GM10248 (cell line): ENCODE results near the gene CRY2.
"Not testable (repeated sequence)": the region's sequence is repeated elsewhere in the genome, so short reads cannot be mapped to it uniquely, and the experiment has no call there.

Experiments
- CTCF ChIA-PET: fragments of 300-600 bp; sonication (Branson Sonifier 250); formaldehyde crosslinking; extraction: SDS; loops from one replicate; lab custom pipeline; 2021; ENCODE audit warnings: antibody characterized with exemption; lab: Yijun Ruan, JAX
- POLR2A ChIA-PET: fragments of 350-650 bp; sonication (Branson Sonifier 250); formaldehyde crosslinking; extraction: SDS; loops from one replicate; lab custom pipeline; 2020; ENCODE audit warnings: antibody characterized with exemption; lab: Yijun Ruan, JAX
- DNase-seq: peaks from one replicate; pipeline ENCODE4 v3.0.0; 2012; ENCODE audit errors: extremely low spot score
- TF ChIP-seq, protein P1 (sequence below): IDR thresholded peaks from 2 replicates; pipeline ENCODE4 v1.5.1; 2012; ENCODE audit warnings: mild to moderate bottlenecking, low read depth; ENCODE audit errors: extremely low read depth, missing control alignments, control extremely low read depth

CRY2 gene

DNA sequence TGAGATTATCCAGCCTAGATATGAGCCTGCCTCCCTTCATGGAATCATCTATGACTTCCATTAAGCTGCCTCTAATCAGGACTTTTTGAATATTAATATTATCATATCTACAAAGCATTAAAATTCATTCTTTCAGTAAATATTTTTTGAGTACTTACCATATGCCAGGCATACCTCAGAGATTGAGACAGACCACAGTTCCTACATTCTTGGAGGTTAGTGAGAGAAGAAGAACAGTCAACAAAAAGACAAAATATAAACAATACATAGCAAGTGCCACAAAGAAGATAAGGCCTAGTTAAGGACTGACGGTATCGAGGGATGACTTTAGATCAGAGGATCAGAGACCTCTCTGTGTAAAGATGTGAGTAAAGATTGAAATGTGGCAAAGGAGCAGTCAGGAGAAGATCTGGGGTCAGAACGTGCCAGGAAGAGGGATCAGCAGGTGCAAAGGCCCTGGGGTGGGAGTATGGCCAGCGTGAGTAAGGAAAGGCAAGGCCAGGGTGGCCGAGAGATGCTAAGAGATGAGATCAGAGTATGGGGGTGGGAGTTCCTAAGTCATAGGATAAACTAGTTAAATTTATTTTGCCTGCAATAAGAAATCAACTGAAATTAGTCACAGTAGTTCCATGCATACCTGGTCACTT is 26.9 kb upstream of the CRY2 start:
- TF ChIP-seq, protein P1, sequence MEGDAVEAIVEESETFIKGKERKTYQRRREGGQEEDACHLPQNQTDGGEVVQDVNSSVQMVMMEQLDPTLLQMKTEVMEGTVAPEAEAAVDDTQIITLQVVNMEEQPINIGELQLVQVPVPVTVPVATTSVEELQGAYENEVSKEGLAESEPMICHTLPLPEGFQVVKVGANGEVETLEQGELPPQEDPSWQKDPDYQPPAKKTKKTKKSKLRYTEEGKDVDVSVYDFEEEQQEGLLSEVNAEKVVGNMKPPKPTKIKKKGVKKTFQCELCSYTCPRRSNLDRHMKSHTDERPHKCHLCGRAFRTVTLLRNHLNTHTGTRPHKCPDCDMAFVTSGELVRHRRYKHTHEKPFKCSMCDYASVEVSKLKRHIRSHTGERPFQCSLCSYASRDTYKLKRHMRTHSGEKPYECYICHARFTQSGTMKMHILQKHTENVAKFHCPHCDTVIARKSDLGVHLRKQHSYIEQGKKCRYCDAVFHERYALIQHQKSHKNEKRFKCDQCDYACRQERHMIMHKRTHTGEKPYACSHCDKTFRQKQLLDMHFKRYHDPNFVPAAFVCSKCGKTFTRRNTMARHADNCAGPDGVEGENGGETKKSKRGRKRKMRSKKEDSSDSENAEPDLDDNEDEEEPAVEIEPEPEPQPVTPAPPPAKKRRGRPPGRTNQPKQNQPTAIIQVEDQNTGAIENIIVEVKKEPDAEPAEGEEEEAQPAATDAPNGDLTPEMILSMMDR: no peak
- ChIA-PET POLR2A (no interaction called here), CTCF (interaction anchor here (1.6 to 4.7 kb wide), 3 partner anchors 10 to 49 kb away, joined by 3 to 25 read pairs (median 6); no protein-coding TSS in a partner anchor)
- no peak for DNase-seq

DNA sequence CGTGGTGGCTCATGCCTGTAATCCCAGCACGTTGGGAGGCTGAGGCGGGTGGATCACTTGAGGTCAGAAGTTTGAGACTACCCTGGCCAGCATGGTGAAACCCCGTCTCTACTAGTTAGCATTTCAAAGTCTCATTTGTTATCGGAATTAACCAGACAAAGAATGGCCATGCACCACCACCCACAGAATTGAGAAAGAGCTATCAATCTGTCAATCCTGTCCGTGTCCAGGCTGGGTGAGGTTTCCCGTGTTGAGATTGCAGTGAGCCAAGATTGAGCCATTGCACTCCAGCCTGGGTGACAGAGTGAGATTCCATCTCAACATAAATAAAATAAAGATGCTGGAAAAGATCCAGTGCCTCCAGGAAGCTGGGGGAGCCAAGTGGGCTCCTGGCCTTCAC is 20.8 kb upstream of the CRY2 start:
- CTCF ChIA-PET: interaction anchor here (9.7 kb wide), 1 partner anchor 16 kb away, joined by 66 read pairs; no protein-coding TSS in a partner anchor
- POLR2A ChIA-PET, DNase-seq: not testable (repeated sequence)

DNA sequence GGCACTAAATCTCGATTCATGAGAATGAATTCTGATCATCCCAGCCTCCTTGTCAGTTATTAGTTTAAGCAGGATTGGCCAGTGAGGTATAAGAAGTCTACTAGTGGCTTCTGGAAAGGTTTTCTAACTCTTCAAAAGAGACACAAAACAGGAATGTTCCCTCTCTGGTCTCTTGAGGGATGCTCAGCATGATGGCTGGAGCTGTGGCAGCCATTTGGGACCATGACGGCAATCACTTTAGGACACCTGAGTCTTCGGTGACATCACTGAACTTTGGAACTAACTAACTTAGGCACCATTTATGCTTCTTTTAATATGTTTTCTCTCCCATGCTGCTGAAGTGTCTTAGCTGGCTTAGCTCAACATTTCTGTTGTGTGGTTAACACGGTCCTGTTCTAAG is 20.2 kb upstream of the CRY2 start:
- CTCF ChIA-PET: interaction anchor here (9.7 kb wide), 1 partner anchor 16 kb away, joined by 66 read pairs; no protein-coding TSS in a partner anchor

DNA sequence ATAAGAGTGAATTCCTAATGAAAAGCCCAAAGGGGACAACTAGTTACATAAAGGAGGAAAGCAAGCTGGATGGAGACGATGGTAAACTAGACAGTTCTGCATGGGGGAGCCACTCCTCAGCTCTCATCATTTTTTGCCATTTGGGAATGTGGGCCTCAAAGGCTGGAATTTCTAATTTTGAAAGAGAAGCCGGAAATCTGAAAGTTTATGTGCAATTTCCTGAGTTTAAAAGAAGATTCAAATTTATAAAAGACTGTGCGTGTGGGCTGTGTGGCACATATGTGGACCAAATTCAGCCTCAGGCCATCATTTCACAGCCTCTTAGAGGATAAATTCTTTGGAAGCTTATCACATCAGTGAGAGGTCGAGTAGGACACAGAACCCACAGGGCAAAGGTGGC is 18.3 kb upstream of the CRY2 start:
- TF ChIP-seq, protein P1: no peak
- POLR2A ChIA-PET: no interaction called here
- CTCF ChIA-PET: interaction anchor here (1.2 to 9.7 kb wide), 3 partner anchors 10 to 14 kb away, joined by 4 to 66 read pairs (median 7); no protein-coding TSS in a partner anchor
- no peak for DNase-seq

More for the DNA sequence above, 20.2 kb upstream of the CRY2 start:
- TF ChIP-seq, protein P1: no peak
- no peak for DNase-seq
- POLR2A ChIA-PET: no interaction called here

DNA sequence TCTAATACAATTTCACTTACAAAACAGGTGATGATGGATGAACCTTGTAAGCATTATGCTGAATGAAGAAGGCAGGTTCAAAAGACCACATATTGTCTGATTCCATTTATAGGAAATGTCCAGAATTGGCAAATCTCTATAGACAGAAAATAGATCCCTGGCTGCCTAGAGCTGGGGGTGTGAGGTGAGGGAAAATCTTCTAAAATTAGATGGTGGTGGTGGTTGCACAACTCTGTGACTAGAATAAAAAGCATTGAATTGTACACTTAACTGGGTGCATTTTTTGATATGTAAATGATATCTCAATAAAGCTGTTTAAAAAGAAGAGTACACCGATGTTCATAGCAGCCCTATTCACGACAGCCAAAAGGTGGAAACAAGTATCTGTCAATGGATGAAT is 16.7 kb upstream of the CRY2 start:
- ChIA-PET POLR2A (no interaction called here), CTCF (interaction anchor here (1.0 to 9.7 kb wide), 2 partner anchors 11 to 12 kb away, joined by 3 to 66 read pairs; no protein-coding TSS in a partner anchor)
- DNase-seq: no peak
- TF ChIP-seq, protein P1: no peak

DNA sequence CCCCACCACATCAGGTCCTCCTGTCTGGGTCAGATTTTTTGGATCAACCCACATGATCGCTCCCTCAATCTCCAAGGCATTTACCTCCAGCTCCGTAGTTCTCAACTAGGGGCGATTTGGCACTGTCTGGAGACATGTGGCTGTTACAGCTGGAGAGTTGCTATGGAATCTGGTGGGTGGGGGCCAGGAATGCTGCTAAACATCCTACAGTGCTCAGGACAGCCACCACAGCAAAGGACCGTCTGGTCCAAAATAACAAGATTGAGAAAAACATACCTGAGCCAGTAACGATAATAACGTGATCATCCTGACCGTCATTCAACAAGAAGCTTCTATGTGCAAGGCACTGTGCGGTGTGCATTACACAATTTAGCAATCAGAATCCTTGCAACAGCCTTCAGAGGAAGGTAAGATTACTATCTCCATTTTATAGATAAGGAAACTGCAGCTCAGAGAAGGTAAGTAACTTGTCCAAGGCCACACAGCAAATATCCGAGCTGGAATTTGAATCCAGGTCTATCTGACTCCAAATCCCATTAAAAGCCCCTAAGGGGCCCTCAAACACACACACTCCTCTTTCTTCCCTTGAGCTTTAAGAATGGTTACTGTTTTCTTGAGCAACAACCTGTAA is 14.3 kb upstream of the CRY2 start:
- TF ChIP-seq, protein P1: no peak
- no peak for DNase-seq
- CTCF ChIA-PET: interaction anchor here (1.0 to 9.7 kb wide), 3 partner anchors 10 to 14 kb away, joined by 3 to 66 read pairs (median 4); partner anchors contain the start of gene CRY2
- POLR2A ChIA-PET: no interaction called here

DNA sequence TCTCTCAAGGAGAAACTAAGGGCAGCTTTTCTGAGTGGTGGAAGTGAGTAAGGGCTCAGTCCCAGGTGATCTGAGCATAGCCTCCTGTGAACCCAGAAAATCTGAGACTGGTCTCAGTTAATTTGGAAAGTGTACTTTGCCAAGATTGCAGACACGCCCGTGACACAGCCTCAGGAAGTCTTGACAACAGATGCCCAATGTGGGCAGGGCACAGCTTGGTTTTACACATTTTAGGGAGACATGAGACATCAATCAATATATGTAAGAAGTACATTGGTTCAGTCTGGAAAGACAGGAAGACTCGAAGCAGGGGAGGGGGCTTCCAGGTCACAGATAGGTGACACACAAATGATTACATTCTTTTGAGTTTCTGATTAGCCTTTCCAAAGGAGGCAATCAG is 13.5 kb upstream of the CRY2 start:
- DNase-seq: no peak
- ChIA-PET POLR2A (no interaction called here), CTCF (interaction anchor here (1.4 to 9.7 kb wide), 2 partner anchors 9 to 12 kb away, joined by 4 to 66 read pairs; no protein-coding TSS in a partner anchor)
- TF ChIP-seq, protein P1: no peak
